ENCODE measurements around the gene COX8A.

Gene COX8A

DNA sequence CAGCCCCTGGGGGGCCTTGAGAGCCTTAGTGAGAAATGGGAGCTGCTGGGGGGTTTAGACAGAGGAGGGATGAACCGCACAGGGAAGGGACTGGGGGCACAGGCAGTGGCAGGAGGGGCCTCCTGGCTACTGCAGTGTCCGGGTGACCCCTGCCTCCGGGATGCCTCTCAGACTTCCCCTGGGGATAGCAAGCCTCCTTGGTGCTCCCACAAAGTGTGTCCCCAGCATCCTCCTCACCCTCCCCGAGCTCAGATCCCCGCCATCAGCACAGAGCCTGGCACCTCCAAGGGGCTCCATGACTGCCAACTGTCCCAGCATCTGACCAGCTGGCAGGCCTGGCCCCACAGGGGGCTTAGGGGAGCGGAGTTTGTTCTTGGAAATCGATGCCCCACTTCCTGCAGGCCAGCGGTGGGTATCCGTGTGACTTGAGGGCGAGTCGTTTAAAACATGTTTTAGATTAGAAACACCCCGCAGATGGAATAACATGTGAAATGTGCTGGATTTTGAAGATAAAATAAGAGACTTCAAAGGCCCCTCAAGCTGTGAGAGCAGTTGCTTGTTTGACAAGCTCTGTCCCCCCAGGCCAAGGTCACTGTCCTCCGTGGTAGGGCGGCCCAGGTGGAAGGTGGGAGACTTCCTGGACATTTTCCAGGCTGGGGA lies 47.8 kb downstream of the COX8A start:
- no peak for DNase-seq

DNA sequence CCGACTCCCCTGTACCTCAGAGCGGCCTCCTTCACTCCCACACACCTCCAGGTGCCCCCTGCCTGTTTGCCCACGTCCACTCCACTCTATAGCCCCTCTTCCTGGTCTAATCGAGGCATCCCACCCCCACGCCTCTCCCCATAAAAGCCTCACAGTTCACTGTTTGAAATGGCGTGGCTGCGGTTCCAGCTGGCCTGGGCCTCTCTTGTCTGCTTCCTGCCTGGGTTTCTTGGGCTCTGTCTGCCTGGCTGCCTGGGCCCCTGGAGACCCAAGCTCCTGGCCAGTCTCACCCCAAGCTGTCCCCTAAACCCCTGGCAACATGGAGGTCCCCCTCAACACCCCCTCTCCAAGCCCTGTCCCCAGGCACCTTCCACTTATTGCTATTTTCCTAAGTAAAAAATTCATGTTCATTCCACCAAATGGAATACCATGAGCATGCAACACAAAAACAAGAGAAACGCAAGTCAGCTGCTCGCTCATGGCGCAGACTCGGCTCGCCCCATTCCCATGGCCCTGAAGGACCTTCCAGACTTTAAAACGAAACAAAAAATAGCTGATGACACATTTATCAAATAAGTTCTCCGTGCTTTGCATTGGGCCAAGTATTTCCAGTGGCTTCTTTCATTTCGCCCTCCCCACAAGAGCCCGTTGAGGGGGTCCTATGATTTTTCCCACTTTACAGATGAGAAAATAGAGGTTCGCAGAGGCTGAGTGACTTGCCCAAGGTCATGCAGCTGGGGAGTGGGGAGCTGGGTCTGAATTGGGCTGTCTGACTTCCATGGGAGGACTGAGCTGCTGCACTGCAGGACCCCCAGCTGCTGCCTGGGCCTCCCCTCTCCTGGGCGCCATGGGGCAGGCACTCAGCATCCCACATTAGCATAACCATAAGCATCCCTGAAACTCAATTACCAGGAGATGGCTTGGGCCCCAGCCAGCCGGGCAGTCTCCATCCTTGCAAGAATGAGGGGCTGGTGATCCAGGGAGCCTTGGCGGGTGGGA lies 49.6 kb downstream of the COX8A start:
- no peak for DNase-seq

DNA sequence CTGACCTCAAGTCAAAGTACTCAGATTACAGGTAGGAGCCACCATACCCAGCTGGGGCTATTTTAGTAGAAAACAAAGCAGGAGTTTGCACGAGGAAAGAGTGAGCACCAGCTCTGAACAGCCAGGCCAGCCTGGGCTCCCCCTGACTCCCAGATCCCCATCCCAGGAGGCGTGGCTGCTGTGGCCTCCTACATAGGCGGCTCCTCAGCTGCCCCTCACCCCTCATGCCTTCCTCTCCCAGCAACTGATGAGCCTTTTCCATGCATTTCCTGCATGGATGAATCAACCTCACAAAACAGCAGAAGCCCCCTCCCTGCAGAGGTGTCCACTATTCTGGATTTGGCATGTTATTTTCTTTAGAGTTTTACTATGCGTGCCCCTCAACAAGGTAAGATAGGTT lies 50.8 kb downstream of the COX8A start:
- DNase-seq = no peak

Measured in islet precursor cell (in vitro differentiated cells).